Measurements from ENCODE around the gene PLAU. TPM values are rescaled to one million over a fixed set of nuclear protein-coding genes. Genes with fewer than 3 reads are reported as not detected.

The PLAU gene
- total RNA-seq, 1 donor = 21.6 TPM

DNA sequence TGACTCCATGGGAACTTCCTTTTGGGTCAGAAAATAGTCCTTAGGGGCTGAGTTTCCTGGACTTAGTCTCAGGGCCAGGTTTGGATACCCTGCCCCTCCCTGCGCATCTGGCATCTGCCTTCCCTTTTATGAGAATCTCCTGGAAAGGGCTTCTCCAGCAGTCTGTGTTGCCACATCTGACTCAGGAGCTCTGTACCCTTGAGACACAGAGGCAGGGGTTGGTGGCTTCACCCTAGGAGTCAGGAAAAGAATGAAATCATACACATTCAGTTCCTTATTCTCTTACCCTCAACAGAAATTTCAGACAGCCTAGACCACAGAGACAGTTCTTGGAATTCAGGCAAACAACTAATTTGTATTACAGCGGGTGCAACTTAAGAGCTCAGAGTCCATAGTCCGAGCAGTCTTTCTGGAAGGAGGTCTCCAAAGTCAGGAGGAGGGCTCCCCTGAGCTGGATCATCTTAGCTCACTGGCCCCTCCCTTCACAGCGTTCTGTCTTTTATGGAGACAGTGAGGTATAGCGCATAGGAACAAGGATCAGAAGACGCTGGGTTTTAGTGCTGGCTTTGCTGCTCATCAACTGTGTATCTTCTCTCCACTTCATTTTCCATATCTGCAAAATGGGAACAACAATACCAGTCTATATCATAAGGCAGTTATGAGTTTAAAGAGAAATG is 3.0 kb upstream of the PLAU start:
- peak; percentile 71 for DNase-seq (ENCODE audit: low read depth)
- no peak overlapping the region for H3K4me3 ChIP-seq (ENCODE audit: low read depth, low read length)
- TF ChIP-seq, protein P1, sequence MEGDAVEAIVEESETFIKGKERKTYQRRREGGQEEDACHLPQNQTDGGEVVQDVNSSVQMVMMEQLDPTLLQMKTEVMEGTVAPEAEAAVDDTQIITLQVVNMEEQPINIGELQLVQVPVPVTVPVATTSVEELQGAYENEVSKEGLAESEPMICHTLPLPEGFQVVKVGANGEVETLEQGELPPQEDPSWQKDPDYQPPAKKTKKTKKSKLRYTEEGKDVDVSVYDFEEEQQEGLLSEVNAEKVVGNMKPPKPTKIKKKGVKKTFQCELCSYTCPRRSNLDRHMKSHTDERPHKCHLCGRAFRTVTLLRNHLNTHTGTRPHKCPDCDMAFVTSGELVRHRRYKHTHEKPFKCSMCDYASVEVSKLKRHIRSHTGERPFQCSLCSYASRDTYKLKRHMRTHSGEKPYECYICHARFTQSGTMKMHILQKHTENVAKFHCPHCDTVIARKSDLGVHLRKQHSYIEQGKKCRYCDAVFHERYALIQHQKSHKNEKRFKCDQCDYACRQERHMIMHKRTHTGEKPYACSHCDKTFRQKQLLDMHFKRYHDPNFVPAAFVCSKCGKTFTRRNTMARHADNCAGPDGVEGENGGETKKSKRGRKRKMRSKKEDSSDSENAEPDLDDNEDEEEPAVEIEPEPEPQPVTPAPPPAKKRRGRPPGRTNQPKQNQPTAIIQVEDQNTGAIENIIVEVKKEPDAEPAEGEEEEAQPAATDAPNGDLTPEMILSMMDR (IDR thresholded peaks at IDR 0.05; ENCODE audit: insufficient read depth, low read length) = no peak

DNA sequence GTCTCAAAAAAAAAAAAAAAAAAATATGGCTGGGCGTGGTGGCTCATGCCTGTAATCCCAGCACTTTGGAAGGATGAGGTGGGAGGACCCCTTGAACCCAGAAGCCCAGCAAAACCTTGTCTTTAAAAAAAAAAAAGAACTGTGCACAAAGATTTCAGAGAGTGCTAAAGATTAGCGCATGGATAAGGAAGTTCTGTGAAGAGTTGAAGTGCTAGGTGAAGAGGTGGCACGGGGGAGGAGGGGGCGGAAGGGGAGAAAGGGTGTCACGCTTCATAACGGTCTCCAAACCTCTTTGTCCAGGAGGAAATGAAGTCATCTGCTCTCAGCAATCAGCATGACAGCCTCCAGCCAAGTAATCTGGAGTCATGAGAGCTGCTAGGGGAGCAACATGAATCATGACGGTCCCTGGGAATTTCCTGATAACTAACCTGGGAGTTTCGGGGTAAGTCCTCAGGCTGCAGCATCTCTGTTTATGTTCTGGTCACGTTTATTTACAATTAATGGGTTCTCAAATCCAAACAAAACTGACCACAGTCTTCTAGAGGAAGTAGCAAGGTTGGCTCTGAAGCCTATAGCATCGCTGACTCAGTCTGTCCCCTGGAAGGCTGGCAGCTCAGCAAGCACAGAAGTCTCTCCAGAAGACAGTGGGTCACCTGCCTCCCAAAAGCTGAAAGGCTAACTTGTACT is 1.9 kb upstream of the PLAU start:
- TF ChIP-seq, protein P1 (IDR thresholded peaks at IDR 0.05; ENCODE audit: insufficient read depth, low read length) = no peak
- peak; percentile 89 for DNase-seq (ENCODE audit: low read depth)
- no peak overlapping the region for H3K4me3 ChIP-seq (ENCODE audit: low read depth, low read length)

DNA sequence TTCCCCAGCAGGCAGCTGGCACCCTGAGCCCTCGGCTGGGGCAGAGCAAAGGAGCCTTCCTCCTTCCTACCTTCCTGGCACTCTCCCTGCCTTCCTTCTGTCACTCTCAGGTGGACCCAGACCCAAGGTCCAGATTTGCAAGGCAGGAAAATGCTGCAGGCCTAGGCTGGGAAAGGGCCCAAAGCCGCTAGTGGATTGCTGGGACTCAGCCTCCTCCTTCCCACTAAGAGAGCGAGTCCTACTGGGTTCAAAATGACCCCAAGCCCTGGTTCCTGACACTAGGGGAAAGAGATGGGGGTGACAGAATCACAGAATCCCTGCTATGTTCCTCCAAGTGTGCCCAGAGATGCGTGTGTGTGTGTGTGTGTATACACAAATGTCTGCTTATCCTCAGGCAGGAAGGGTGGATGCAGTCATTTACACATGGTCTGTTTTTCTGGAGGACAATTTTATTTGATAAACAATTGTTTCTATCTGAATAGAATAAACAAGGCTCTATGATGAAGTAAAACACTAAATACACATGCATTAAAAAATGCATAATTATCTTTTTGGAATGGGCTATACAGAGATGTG is 1.3 kb upstream of the PLAU start:
- TF ChIP-seq, protein P1 (IDR thresholded peaks at IDR 0.05; ENCODE audit: insufficient read depth, low read length) = no peak
- no peak overlapping the region for H3K4me3 ChIP-seq (ENCODE audit: low read depth, low read length)

DNA sequence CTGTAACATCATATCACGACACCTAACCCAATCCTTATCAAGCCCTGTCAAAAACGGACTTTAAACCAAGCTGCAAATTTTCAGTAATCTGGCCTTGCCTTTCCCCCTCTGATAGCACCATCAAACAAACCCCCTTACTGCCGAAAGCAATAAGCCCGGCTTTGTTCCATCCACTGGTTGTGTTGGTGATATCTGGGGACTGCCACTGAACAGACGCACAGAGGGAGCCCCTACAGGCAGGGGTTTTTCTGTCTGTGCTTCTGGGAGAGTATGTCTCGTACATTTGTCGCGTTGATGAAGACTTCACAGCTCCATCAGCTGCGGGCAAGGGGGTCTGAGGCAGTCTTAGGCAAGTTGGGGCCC is 550 bp upstream of the PLAU start:
- TF ChIP-seq, protein P1 (IDR thresholded peaks at IDR 0.05; ENCODE audit: insufficient read depth, low read length) = no peak
- DNase-seq (ENCODE audit: low read depth) = no peak
- peak overlapping the region; percentile 69 for H3K4me3 ChIP-seq (ENCODE audit: low read depth, low read length)

More for the DNA sequence above, 1.3 kb upstream of the PLAU start:
- no peak for DNase-seq (ENCODE audit: low read depth)

DNA sequence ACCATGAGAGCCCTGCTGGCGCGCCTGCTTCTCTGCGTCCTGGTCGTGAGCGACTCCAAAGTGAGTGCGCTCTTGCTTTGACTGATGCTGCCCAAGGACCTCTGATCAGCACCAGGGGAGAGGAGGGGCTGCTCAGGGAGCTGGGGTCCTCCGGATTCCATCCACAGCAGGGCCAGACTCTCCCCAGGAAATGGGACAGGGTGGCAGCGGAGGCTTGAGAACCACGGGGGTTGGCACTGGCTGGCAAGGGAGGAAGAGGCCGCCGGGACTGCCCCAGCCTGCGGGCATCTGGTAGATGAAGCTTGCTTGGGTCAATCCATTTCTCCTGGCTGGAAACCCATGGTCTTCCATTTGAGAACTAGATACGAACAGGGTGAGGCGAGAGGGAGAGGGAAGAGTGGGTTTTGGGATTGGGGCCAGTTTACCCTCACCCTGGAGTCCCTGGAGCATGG is 647 bp downstream of the PLAU start:
- H3K4me3 ChIP-seq (ENCODE audit: low read depth, low read length) = peak overlapping the region; percentile 69
- peak; percentile 24 for DNase-seq (ENCODE audit: low read depth)
- TF ChIP-seq, protein P1 (IDR thresholded peaks at IDR 0.05; ENCODE audit: insufficient read depth, low read length) = no peak

DNA sequence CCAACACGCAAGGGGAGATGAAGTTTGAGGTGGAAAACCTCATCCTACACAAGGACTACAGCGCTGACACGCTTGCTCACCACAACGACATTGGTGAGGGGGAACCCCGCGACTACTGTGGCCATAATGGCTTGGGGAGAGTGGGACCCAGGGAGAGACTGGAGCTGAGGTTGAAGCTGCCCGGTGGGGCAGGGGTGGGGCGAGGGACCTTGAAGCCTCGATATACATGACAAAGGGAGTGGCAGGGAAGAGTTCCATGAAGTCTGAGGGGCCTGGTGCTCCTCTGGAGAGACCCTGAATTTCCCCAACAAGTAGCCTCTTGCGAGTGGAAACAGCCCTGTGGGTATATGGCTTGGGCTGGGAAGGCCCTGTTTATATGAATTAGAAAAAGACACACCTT is 3.1 kb downstream of the PLAU start:
- TF ChIP-seq, protein P1 (IDR thresholded peaks at IDR 0.05; ENCODE audit: insufficient read depth, low read length) = no peak
- H3K4me3 ChIP-seq (ENCODE audit: low read depth, low read length) = no peak overlapping the region
- DNase-seq (ENCODE audit: low read depth) = no peak

All from fibroblast of the aortic adventitia (primary cell).